SK-N-SH (cell line): Measurements from ENCODE around the gene SGCB. TPM values are rescaled to one million over a fixed set of nuclear protein-coding genes. Genes with fewer than 3 reads are reported as not detected.

Experiments used
- CTCF ChIA-PET: fragments of 300-600, 350-600 bp; formaldehyde crosslinking; extraction: SDS; loops from one replicate; lab custom pipeline; 2021; lab: Yijun Ruan, JAX
- POLR2A ChIA-PET: fragments of 350-600 bp; sonication (Branson Sonifier 250); formaldehyde crosslinking; extraction: SDS; loops from one replicate; lab custom pipeline; 2020; ENCODE audit warnings: antibody characterized with exemption, inconsistent platforms; lab: Yijun Ruan, JAX
- DNase-seq: peaks from one replicate; pipeline ENCODE4 v3.0.0; 2012
- H2AFZ ChIP-seq: fragments of 200-600 bp; sonication (generic); 2 replicates; pipeline ENCODE4 v1.8.1; 2016; ENCODE audit warnings: antibody characterized with exemption, mild to moderate bottlenecking, low read depth
- H3F3A ChIP-seq: fragments of 200-600 bp; sonication (generic); replicated peaks from 2 replicates; pipeline ENCODE3; 2016; ENCODE audit warnings: antibody characterized with exemption, mild to moderate bottlenecking; ENCODE audit not compliant: insufficient read depth
- H3K27ac ChIP-seq, 2 experiments: fragments of 200-500 bp in 1 of 2; fragments of 200-600 bp in 1 of 2; sonication (Bioruptor generic) in 1 of 2; sonication (generic), shearing (Covaris generic) in 1 of 2; 2 replicates each; pipeline versions ENCODE4 v1.5.1 to v1.6.1; 2014 to 2016; ENCODE audit warnings: low read depth in 2 of 2, inconsistent platforms in 1 of 2, low read length in 1 of 2, mild to moderate bottlenecking in 1 of 2, mixed read lengths in 1 of 2
- H3K27me3 ChIP-seq: fragments of 200-600 bp; sonication (generic), shearing (Covaris generic); 2 replicates; pipeline ENCODE4 v1.6.1; 2016; ENCODE audit warnings: mixed run types; ENCODE audit not compliant: insufficient read depth
- H3K36me3 ChIP-seq, 2 experiments: fragments of 200-500 bp in 1 of 2; fragments of 200-600 bp in 1 of 2; sonication (Bioruptor generic) in 1 of 2; sonication (generic) in 1 of 2; replicated peaks in 1 of 2; 2 replicates each; pipeline versions ENCODE3 to v1.5.1; 2014 to 2016; ENCODE audit warnings: low read length in 1 of 2, mild to moderate bottlenecking in 1 of 2; ENCODE audit not compliant: insufficient read depth in 2 of 2, control insufficient read depth in 1 of 2
- H3K4me1 ChIP-seq, 2 experiments: fragments of 200-500 bp in 1 of 2; fragments of 200-600 bp in 1 of 2; sonication (Bioruptor generic) in 1 of 2; sonication (generic), shearing (Covaris generic) in 1 of 2; 2 replicates each; pipeline versions ENCODE4 v1.5.1 to v1.6.1; 2014 to 2016; ENCODE audit warnings: low read depth in 1 of 2, low read length in 1 of 2, mixed run types in 1 of 2; ENCODE audit not compliant: insufficient read depth in 2 of 2, control insufficient read depth in 1 of 2
- H3K4me2 ChIP-seq: fragments of 200-600 bp; sonication (generic), shearing (Covaris generic); 2 replicates; pipeline ENCODE4 v1.6.1; 2017; ENCODE audit warnings: mixed run types
- H3K4me3 ChIP-seq, 2 experiments: fragments of 200-500 bp in 1 of 2; fragments of 200-600 bp in 1 of 2; sonication (Bioruptor generic) in 1 of 2; sonication (generic), shearing (Covaris generic) in 1 of 2; 2 replicates each; pipeline versions ENCODE4 v1.5.1 to v1.8.1; 2014 to 2016; ENCODE audit warnings: low read depth in 2 of 2, inconsistent platforms in 1 of 2, low read length in 1 of 2, mild to moderate bottlenecking in 1 of 2, mixed read lengths in 1 of 2, moderate library complexity in 1 of 2
- H3K79me2 ChIP-seq: fragments of 200-600 bp; sonication (generic); 2 replicates; pipeline ENCODE4 v1.8.1; 2017; ENCODE audit warnings: mild to moderate bottlenecking; ENCODE audit not compliant: insufficient read depth
- H3K9ac ChIP-seq: fragments of 200-600 bp; sonication (generic); 2 replicates; pipeline ENCODE4 v1.6.1; 2017; ENCODE audit warnings: mixed run types
- H3K9me2 ChIP-seq: fragments of 200-600 bp; sonication (generic); 2 replicates; pipeline ENCODE4 v1.6.1; 2017; ENCODE audit warnings: mixed run types
- H3K9me3 ChIP-seq: fragments of 200-600 bp; sonication (generic); 2 replicates; pipeline ENCODE4 v1.6.1; 2017; ENCODE audit warnings: mixed run types, mild to moderate bottlenecking, moderate library complexity
- H4K20me1 ChIP-seq: fragments of 200-600 bp; sonication (generic); 2 replicates; pipeline ENCODE4 v1.6.1; 2017; ENCODE audit warnings: mild to moderate bottlenecking, mixed run types; ENCODE audit not compliant: insufficient read depth
- ELF1 ChIP-seq: IDR thresholded peaks from 2 replicates; pipeline ENCODE4 v1.4.0; 2012
- EZH2phosphoT487 ChIP-seq: fragments of 200-600 bp; sonication (generic); IDR thresholded peaks from 2 replicates; pipeline ENCODE4 v1.6.1; 2017; ENCODE audit warnings: low read depth, mixed run types, mild to moderate bottlenecking, antibody characterized with exemption, moderate library complexity, borderline replicate concordance
- FOSL2 ChIP-seq: IDR thresholded peaks from 2 replicates; pipeline ENCODE4 v1.4.0; 2012; ENCODE audit warnings: low read depth, mild to moderate bottlenecking, moderate library complexity, borderline replicate concordance
- FOXJ3 ChIP-seq: sonication (generic); formaldehyde crosslinking; IDR thresholded peaks from 2 replicates; pipeline ENCODE4 v1.5.1; 2020; ENCODE audit warnings: mild to moderate bottlenecking, missing genetic modification reagents
- GABPA ChIP-seq: IDR thresholded peaks from 2 replicates; pipeline ENCODE4 v1.4.0; 2012; ENCODE audit warnings: low read depth, mild to moderate bottlenecking
- GATA2 ChIP-seq: sonication (generic); formaldehyde crosslinking; IDR thresholded peaks from 2 replicates; pipeline ENCODE4 v1.5.0; 2020; ENCODE audit warnings: mild to moderate bottlenecking, missing genetic modification reagents
- JUND ChIP-seq: IDR thresholded peaks from 2 replicates; pipeline ENCODE4 v1.4.0; 2012
- MAX ChIP-seq: IDR thresholded peaks from 2 replicates; pipeline ENCODE4 v1.4.0; 2012; ENCODE audit warnings: low read depth
- MXI1 ChIP-seq: IDR thresholded peaks from 2 replicates; pipeline ENCODE4 v1.6.1; 2012; ENCODE audit warnings: mild to moderate bottlenecking, low read depth, low read length, improper control_type of control experiment
- NFIC ChIP-seq: IDR thresholded peaks from 2 replicates; pipeline ENCODE4 v1.4.0; 2012; ENCODE audit warnings: borderline replicate concordance
- RAD21 ChIP-seq: IDR thresholded peaks from 2 replicates; pipeline ENCODE4 v1.6.1; 2012; ENCODE audit warnings: mild to moderate bottlenecking, low read length
- RCOR1 ChIP-seq: fragments of 150-350 bp; IDR thresholded peaks from 2 replicates; pipeline ENCODE4 v1.6.1; 2017; ENCODE audit warnings: antibody characterized with exemption, low read length
- SMC3 ChIP-seq: IDR thresholded peaks from 2 replicates; pipeline ENCODE4 v1.6.1; 2012; ENCODE audit warnings: low read depth, low read length, improper control_type of control experiment
- TCF12 ChIP-seq: IDR thresholded peaks from 2 replicates; pipeline ENCODE4 v1.4.0; 2012
- WGBS: methylation state at CpG from one replicate; pipeline ENCODE4 v1.1.6; 2017; ENCODE audit warnings: low lambda C conversion rate; 5-methylcytosine and 5-hydroxymethylcytosine counted together
- polyA plus RNA-seq, 3 experiments: library from polyadenylated mRNA; depleted of rRNA; stranded (reverse); fragments of >200 nt; gene quantifications; 2 replicates each; pipeline ENCODE4 v1.2.3, GENCODE V29; 2012
- TF ChIP-seq, protein P1 (sequence below): fragments of 150-350 bp; IDR thresholded peaks from 2 replicates; pipeline ENCODE4 v1.6.1; 2016; ENCODE audit warnings: mild to moderate bottlenecking, low read depth, low read length
- TF ChIP-seq, protein P2 (sequence below): IDR thresholded peaks from 2 replicates; pipeline ENCODE4; 2012
- TF ChIP-seq, protein P3 (sequence below): fragments of 200-600 bp; sonication (generic); IDR thresholded peaks from 2 replicates; pipeline ENCODE4 v1.6.1; 2017; ENCODE audit warnings: antibody characterized with exemption, mild to moderate bottlenecking, moderate library complexity
- TF ChIP-seq, protein P4 (sequence below): IDR thresholded peaks from 2 replicates; pipeline ENCODE4 v1.4.0; 2012; ENCODE audit warnings: low read depth, borderline replicate concordance

The SGCB gene
- polyA plus RNA-seq, 1 of the 3 experiments (the other 2 are of a cell fraction) = 25.1 TPM

DNA sequence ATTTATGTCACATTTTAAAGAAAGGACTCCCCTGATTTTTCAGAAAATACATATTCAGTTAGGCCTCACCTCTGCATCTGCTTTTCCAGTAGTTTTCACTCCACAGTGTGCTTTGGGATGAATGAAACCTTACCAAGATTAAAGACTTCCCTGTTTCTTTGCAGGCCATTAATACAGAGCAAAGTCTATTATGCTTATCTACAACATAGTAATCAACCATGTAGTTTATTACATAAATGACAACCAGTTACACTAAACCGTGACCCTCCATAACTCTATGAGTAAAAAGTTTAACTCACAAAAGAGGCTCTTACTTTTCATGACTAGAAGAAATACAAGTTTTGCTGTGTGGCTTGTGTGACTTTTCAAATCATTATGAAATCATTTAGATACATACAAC lies 20.3 kb downstream of the SGCB start:
- H3K9me3 ChIP-seq = no peaks in the 10 kb centered on the region
- no peaks in the 10 kb centered on the region for H3K27me3 ChIP-seq
- DNase-seq = no peak
- H3K79me2 ChIP-seq = no peaks in the 10 kb centered on the region
- TF ChIP-seq MAX = no peak
- no peak for TF ChIP-seq MXI1
- no peak for TF ChIP-seq SMC3
- TF ChIP-seq, protein P1, sequence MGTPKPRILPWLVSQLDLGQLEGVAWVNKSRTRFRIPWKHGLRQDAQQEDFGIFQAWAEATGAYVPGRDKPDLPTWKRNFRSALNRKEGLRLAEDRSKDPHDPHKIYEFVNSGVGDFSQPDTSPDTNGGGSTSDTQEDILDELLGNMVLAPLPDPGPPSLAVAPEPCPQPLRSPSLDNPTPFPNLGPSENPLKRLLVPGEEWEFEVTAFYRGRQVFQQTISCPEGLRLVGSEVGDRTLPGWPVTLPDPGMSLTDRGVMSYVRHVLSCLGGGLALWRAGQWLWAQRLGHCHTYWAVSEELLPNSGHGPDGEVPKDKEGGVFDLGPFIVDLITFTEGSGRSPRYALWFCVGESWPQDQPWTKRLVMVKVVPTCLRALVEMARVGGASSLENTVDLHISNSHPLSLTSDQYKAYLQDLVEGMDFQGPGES = no peak
- TF ChIP-seq RCOR1 = no peak
- TF ChIP-seq, protein P2, sequence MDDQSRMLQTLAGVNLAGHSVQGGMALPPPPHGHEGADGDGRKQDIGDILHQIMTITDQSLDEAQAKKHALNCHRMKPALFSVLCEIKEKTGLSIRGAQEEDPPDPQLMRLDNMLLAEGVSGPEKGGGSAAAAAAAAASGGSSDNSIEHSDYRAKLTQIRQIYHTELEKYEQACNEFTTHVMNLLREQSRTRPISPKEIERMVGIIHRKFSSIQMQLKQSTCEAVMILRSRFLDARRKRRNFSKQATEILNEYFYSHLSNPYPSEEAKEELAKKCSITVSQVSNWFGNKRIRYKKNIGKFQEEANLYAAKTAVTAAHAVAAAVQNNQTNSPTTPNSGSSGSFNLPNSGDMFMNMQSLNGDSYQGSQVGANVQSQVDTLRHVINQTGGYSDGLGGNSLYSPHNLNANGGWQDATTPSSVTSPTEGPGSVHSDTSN = no peak
- TF ChIP-seq, protein P3, sequence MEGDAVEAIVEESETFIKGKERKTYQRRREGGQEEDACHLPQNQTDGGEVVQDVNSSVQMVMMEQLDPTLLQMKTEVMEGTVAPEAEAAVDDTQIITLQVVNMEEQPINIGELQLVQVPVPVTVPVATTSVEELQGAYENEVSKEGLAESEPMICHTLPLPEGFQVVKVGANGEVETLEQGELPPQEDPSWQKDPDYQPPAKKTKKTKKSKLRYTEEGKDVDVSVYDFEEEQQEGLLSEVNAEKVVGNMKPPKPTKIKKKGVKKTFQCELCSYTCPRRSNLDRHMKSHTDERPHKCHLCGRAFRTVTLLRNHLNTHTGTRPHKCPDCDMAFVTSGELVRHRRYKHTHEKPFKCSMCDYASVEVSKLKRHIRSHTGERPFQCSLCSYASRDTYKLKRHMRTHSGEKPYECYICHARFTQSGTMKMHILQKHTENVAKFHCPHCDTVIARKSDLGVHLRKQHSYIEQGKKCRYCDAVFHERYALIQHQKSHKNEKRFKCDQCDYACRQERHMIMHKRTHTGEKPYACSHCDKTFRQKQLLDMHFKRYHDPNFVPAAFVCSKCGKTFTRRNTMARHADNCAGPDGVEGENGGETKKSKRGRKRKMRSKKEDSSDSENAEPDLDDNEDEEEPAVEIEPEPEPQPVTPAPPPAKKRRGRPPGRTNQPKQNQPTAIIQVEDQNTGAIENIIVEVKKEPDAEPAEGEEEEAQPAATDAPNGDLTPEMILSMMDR = no peak
- no peak for TF ChIP-seq JUND
- TF ChIP-seq GABPA = no peak
- no peak for TF ChIP-seq FOSL2
- TF ChIP-seq FOXJ3 (CRISPR knock-in tag) = no peak
- TF ChIP-seq NFIC = no peak
- TF ChIP-seq RAD21 = no peak
- no peak for TF ChIP-seq TCF12
- TF ChIP-seq, protein P4, sequence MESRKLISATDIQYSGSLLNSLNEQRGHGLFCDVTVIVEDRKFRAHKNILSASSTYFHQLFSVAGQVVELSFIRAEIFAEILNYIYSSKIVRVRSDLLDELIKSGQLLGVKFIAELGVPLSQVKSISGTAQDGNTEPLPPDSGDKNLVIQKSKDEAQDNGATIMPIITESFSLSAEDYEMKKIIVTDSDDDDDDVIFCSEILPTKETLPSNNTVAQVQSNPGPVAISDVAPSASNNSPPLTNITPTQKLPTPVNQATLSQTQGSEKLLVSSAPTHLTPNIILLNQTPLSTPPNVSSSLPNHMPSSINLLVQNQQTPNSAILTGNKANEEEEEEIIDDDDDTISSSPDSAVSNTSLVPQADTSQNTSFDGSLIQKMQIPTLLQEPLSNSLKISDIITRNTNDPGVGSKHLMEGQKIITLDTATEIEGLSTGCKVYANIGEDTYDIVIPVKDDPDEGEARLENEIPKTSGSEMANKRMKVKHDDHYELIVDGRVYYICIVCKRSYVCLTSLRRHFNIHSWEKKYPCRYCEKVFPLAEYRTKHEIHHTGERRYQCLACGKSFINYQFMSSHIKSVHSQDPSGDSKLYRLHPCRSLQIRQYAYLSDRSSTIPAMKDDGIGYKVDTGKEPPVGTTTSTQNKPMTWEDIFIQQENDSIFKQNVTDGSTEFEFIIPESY = no peak
- no peak for TF ChIP-seq ELF1
- TF ChIP-seq GATA2 = no peak
- TF ChIP-seq EZH2phosphoT487 = no peak
- no peaks in the 10 kb centered on the region for H4K20me1 ChIP-seq
- H3K4me3 ChIP-seq = no peak overlapping the region
- no peak overlapping the region for H3K9ac ChIP-seq
- no peaks in the 10 kb centered on the region for H3F3A ChIP-seq
- no peak overlapping the region for H3K27ac ChIP-seq
- no peaks in the 10 kb centered on the region for H3K9me2 ChIP-seq
- H2AFZ ChIP-seq = no peak overlapping the region
- no peak overlapping the region for H3K4me2 ChIP-seq
- CTCF ChIA-PET = no interaction called here
- no peaks in the 10 kb centered on the region for H3K4me1 ChIP-seq
- H3K36me3 ChIP-seq = peaks cover 14 to 29% of the 10 kb centered on the region in 2 experiments
- POLR2A ChIA-PET = no interaction called here
- 39% methylated on average over 1 of the region's 1 CpG for WGBS
